Panc1 (cell line): ENCODE data around the gene ADAR.

Experiments used
- POLR2AphosphoS5 ChIP-seq: IDR thresholded peaks from 2 replicates; pipeline ENCODE4 v1.6.1; 2012; ENCODE audit warnings: mild to moderate bottlenecking, low read depth, low read length, moderate library complexity
- SIN3A ChIP-seq: IDR thresholded peaks from 2 replicates; pipeline ENCODE4 v1.6.1; 2012; ENCODE audit warnings: low read depth, mild to moderate bottlenecking, low read length, moderate library complexity, borderline replicate concordance; ENCODE audit not compliant: insufficient read depth
- TCF7L2 ChIP-seq: IDR thresholded peaks from 2 replicates; pipeline ENCODE4 v1.6.1; 2011; ENCODE audit warnings: mild to moderate bottlenecking, low read depth, low read length, inconsistent platforms
- TF ChIP-seq, protein P1 (sequence below): fragments of 450-650 bp; IDR thresholded peaks from 2 replicates; pipeline ENCODE4 v1.5.1; 2017; ENCODE audit warnings: mild to moderate bottlenecking
- TF ChIP-seq, protein P2 (sequence below), 2 experiments: IDR thresholded peaks; 2 replicates each; pipeline ENCODE4 v1.6.1; 2011 to 2012; ENCODE audit warnings: low read depth in 2 of 2, control low read depth in 1 of 2, low read length in 1 of 2, mild to moderate bottlenecking in 1 of 2, moderate library complexity in 1 of 2; ENCODE audit not compliant: insufficient read depth in 1 of 2

DNA sequence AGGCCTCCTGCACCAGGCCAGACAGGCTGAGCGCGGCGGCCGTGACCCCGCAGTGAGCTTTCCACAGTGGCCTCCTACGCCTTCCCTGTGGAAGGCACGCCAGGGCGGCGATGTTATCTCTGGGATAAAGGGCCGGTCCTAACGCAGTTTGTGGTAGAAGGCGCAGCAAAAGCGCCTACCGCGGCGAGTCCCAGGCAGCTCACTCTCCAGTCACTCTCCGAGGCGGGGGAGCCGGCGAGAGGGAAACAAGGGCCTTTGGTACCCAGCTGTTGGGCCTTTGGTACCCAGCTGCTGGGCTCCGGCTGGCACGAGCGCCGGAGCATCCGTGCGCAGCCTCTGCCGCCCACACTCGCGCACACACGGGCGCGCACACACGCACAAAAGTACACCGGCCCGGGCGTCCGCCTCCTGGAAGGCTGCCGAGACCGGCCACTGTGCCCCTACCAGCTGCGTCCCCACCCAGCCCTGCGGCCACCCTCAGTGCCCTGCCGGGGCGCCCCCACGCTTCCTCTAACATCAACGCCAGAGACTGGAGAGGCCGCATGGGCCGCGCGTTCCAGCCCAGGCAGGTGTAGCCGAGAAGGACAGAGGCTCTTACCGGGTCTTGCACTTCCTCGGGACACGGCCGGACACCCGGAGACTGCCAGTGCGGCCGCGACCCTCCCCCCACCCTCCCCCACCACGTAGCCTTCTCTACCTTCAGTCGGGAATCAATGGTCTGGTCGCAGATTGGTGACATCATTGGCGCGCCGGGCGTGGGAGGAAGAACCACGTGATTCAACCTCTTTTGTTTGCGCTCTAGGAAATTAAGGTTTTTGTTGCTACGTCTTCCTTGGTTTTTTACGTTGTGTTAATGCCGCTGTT, 19.5 kb upstream of the ADAR start:
- TF ChIP-seq POLR2AphosphoS5 (peak; percentile 70), SIN3A (peak; percentile 51; the same call in 1 of the 2 replicates), TCF7L2 (no peak)
- TF ChIP-seq, protein P1, sequence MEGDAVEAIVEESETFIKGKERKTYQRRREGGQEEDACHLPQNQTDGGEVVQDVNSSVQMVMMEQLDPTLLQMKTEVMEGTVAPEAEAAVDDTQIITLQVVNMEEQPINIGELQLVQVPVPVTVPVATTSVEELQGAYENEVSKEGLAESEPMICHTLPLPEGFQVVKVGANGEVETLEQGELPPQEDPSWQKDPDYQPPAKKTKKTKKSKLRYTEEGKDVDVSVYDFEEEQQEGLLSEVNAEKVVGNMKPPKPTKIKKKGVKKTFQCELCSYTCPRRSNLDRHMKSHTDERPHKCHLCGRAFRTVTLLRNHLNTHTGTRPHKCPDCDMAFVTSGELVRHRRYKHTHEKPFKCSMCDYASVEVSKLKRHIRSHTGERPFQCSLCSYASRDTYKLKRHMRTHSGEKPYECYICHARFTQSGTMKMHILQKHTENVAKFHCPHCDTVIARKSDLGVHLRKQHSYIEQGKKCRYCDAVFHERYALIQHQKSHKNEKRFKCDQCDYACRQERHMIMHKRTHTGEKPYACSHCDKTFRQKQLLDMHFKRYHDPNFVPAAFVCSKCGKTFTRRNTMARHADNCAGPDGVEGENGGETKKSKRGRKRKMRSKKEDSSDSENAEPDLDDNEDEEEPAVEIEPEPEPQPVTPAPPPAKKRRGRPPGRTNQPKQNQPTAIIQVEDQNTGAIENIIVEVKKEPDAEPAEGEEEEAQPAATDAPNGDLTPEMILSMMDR, result no peak
- TF ChIP-seq, protein P2, sequence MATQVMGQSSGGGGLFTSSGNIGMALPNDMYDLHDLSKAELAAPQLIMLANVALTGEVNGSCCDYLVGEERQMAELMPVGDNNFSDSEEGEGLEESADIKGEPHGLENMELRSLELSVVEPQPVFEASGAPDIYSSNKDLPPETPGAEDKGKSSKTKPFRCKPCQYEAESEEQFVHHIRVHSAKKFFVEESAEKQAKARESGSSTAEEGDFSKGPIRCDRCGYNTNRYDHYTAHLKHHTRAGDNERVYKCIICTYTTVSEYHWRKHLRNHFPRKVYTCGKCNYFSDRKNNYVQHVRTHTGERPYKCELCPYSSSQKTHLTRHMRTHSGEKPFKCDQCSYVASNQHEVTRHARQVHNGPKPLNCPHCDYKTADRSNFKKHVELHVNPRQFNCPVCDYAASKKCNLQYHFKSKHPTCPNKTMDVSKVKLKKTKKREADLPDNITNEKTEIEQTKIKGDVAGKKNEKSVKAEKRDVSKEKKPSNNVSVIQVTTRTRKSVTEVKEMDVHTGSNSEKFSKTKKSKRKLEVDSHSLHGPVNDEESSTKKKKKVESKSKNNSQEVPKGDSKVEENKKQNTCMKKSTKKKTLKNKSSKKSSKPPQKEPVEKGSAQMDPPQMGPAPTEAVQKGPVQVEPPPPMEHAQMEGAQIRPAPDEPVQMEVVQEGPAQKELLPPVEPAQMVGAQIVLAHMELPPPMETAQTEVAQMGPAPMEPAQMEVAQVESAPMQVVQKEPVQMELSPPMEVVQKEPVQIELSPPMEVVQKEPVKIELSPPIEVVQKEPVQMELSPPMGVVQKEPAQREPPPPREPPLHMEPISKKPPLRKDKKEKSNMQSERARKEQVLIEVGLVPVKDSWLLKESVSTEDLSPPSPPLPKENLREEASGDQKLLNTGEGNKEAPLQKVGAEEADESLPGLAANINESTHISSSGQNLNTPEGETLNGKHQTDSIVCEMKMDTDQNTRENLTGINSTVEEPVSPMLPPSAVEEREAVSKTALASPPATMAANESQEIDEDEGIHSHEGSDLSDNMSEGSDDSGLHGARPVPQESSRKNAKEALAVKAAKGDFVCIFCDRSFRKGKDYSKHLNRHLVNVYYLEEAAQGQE (IDR thresholded peaks at IDR 0.05; ENCODE audit: insufficient read depth in 1 of 2, low read depth in 2 of 2, low read length in 1 of 2), result no peak
